GM21737 (cell line): ENCODE results near the gene BAAT.
"Not testable (repeated sequence)": the region's sequence is repeated elsewhere in the genome, so short reads cannot be mapped to it uniquely, and the experiment has no call there.

ENCODE experiments used
- ATAC-seq: cut with Tn5 transposase; IDR thresholded peaks from one replicate; pipeline ENCODE4 v1.9.1; 2021; ENCODE audit warnings: mild to moderate bottlenecking, moderate library complexity; ENCODE audit not compliant: unreplicated experiment

BAAT gene

GRCh38 chr9:101365181-101365580 lies 19.6 kb downstream of the BAAT start:
- ATAC-seq, result no peak

GRCh38 chr9:101362450-101362849 lies 22.4 kb downstream of the BAAT start:
- no peak for ATAC-seq

GRCh38 chr9:101360647-101361046 lies 24.2 kb downstream of the BAAT start:
- no peak for ATAC-seq

DNA sequence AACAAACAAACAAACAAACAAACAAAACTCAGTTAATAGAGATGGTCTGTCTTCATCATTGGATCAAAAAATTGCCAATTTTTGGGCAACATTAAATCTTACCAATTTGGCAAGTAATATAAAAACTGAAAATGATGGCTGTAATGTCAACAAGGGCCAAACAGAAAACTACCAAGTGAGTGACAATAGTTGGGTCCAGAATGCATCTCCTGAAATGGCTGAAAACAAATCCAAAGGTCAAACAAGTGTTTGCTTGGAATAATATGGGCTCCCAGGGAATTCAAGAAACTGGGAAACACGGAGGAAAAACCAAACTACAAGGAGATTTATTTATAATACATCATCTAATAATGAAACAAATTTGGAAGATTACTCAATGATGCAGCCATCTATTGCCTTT lies 25.1 kb downstream of the BAAT start:
- ATAC-seq, result no peak

GRCh38 chr9:101356619-101357018 lies 28.2 kb downstream of the BAAT start:
- ATAC-seq, result no peak

DNA sequence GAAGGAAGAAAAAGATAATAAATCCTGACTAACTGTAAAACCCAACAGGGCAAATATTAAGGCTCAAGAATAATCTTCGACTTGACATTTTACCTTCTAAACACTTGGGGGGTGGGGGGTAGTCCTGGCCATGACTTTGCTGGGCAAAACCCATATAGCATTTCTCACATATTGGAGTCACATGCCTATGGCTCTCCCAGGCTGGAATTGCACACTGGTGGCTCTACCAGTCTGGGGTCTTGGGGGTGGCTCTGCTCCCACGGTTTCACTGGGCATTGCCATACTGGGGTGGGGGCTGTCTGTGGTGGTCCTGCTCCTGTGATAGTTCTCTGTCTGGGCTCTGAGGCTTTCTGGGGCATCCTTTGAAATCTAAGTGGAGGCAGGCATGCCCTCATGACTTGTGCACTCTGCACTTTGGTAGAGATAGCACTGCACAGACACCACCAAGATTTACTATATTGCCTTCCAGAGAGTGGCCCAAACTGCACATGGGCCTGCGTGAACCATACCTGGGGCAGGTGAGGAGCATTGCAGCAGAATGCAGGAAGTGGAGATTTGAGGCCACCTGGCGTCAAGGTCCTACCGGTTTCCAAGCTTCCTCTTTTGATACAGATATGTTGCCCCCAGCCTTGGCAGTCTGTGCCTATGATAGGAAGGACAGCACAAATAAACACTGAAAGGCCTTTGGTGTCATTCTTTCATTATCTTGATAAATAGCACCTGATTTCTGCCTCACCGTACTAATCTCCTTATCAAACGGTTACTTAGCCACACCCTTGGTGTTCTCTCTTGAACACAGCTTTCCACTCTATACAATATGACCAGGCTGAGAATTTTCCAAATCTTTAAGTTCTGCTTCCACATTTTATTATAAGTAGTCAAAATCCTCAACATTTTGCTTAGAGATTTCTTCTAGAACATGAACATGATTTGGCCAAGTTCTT lies 29.8 kb downstream of the BAAT start:
- no peak for ATAC-seq

GRCh38 chr9:101354143-101354764 lies 30.6 kb downstream of the BAAT start:
- no peak for ATAC-seq

DNA sequence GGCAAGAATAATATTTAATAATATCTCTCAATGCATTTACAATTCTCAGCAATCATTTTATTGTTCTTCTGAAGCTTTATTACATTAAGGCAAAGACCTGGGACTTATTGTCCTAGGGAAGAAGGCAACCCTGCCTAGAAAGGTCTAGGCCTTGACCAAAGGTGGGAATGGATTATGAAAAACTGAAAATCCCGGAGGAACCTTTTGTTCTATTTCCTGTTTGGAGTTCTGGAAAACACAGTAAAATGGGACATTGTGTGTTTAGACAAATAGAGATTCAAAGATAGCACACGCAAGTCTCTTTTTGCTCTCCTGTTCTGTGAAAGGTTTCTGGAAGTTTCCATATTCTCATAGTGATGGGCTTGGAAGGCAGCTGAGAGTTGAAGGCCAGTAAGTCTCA lies 31.1 kb downstream of the BAAT start:
- no peak for ATAC-seq

DNA sequence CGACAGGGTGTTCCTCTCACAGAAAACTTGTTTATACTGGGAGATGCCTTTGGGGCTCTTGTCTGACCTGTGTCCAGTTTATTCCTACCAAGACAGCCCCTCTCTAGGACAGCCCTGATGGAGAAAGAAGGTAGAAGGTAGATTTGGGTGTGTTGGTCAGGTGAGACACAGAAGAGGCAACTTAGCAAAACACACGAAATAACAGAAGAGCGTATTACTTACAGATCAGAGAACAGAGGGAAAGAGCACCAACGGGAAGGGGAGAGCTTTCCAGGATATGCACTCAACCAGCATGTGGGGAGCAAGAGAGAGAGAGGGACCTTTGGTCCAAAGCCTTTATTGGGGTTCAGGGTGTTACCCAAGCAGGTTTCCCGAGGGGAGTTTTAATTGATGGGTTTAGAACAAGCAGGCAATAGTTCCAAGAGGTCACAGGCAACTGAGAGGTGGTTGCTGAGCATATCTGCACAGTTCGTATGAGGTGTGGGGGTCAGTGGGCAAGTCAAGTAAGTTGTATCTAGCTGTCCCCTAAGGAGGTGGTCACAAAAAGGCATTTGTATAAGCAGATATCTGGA lies 31.8 kb downstream of the BAAT start:
- ATAC-seq, result no peak

GRCh38 chr9:101350285-101350684 lies 34.5 kb downstream of the BAAT start:
- ATAC-seq, result no peak

GRCh38 chr9:101342595-101342994 lies 42.2 kb downstream of the BAAT start:
- no peak for ATAC-seq

DNA sequence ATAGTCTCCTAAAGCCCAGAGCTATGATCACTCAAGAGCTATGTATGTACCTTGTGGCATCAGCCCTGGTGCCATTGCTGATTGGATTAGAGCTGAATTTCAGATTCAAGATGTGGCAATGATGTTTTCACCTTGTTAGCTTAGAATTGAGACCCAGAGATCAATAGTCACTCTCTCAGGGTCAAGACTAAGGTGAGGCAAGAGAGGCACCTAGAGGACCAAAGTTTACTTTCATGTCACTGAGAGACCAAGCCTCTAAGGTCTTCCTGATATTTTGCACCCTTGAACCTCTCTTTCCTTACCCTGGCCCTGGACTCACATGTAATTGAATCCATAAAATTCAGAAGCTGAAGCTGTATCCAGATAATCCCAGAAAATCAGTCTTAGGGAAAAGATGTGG lies 42.8 kb downstream of the BAAT start:
- no peak for ATAC-seq

- ATAC-seq, result no peak
These were observed 47.6 kb downstream of the BAAT start for GRCh38 chr9:101337237-101337636.

GRCh38 chr9:101336091-101336490 lies 48.7 kb downstream of the BAAT start:
- no peak for ATAC-seq

GRCh38 chr9:101333926-101334702 lies 50.7 kb downstream of the BAAT start:
- no peak for ATAC-seq

DNA sequence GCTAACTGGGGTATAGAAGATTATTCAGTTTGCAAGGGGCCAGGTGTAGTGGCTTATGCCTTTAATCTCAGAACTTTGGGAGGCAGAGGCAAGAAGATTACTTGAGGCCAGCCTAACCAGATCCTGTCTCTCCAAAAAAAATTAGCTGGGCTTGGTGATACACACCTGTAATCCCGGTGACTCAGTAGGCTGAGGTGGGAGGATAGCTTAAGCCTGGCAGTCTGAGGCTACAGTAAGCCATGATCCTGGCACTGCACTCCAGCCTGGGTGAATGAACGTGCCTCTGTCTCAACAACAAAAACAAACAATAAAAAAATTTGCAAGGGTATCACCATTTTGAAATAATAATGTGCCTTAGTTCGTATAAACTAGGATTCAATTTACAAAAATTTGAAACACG lies 51.3 kb downstream of the BAAT start:
- no peak for ATAC-seq

DNA sequence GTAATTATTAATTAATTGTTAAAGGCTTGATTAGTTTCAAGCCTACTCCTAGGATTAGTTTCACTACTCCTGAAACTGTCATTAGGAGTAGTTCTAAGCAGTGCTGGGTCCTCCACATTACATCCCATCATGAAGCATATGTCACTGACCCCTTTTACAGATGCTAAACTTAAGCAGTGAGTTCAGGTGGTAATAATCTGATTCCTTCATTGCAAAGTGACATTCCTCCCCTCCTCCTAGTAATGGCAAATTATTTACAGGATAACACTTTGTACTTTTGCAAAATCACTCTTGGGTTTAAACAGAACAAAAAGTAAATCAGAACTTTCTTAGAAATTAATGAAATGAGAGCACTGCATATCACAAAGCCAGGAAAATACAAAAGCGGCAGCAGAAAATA lies 52.4 kb downstream of the BAAT start:
- ATAC-seq, result no peak

DNA sequence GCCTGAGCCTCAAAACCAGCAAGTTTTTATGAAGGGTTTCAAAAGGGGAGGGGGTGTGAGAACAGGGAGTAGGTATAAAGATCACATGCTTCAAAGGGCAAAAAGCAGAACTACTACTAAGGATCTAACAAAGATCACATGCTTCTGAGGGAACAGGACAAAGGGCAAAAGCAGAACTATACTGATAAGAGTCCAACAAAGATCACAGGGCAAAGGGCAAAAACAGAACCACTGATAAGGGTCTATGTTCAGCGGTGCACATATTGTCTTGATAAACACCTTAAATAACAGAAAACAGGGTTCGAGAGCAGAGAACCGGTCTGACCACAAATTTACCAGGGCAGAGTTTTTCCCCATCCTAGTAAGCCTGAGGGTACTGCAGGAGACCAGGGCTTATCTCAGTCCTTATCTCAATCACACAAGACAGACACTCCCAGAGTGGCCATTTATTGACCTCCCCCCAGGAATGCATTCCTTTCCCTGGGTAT lies 57.3 kb downstream of the BAAT start:
- not testable (repeated sequence) for ATAC-seq

GRCh38 chr9:101326501-101326900 lies 58.3 kb downstream of the BAAT start:
- ATAC-seq, result no peak

DNA sequence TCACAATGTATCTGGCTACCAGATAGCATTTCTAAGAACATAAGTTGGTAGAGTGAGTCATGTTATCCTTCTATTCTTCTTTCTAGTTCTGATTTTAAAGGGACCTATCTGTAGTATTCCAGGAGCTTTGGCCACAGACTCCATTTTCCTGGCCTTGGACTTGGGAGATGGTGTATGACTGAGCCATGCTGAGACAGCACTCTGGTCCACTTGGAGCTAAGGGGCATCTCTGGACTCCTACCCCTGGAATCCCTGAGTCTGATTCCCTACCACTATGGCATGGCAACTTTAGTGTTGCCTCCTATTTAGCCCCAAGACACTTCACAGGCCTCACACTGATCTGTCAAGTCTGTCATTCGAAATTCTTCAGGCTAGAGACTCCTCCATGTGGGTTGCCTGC lies 58.8 kb downstream of the BAAT start:
- no peak for ATAC-seq

- ATAC-seq, result no peak
These were observed 59.8 kb downstream of the BAAT start for GRCh38 chr9:101325053-101325452.
